Endothelial cell of hepatic sinusoid (primary cell): ENCODE data around the gene SHROOM1.
"Not testable (repeated sequence)": the region's sequence is repeated elsewhere in the genome, so short reads cannot be mapped to it uniquely, and the experiment has no call there.

ENCODE experiments used
- in situ Hi-C: cut with HindIII; loops from 2 replicates; pipeline ENCODE4 v1.10.0; 2017; ENCODE audit warnings: low sequenced_read_pairs

SHROOM1 gene

GRCh38 chr5:132810605-132811004 lies 19.8 kb downstream of the SHROOM1 start:
- in situ Hi-C loops: no loop called here

GRCh38 chr5:132808866-132809265 lies 21.6 kb downstream of the SHROOM1 start:
- in situ Hi-C loops: loop anchor here (5.0 kb wide), 1 partner anchor 57 kb away; no protein-coding TSS in a partner anchor

GRCh38 chr5:132808448-132808847 lies 22.0 kb downstream of the SHROOM1 start:
- in situ Hi-C loops: loop anchor here (5.0 kb wide), 1 partner anchor 56 kb away; no protein-coding TSS in a partner anchor

GRCh38 chr5:132807163-132807838 lies 23.1 kb downstream of the SHROOM1 start:
- in situ Hi-C loops: loop anchor here (5.0 kb wide), 1 partner anchor 55 kb away; no protein-coding TSS in a partner anchor

GRCh38 chr5:132806804-132807162 lies 23.7 kb downstream of the SHROOM1 start:
- in situ Hi-C loops: loop anchor here (5.0 kb wide), 1 partner anchor 54 kb away; no protein-coding TSS in a partner anchor

- in situ Hi-C loops: loop anchor here (5.0 kb wide), 1 partner anchor 54 kb away; no protein-coding TSS in a partner anchor
Observed at GRCh38 chr5:132805872-132806271, 24.6 kb downstream of the SHROOM1 start.

GRCh38 chr5:132804219-132804618 lies 26.2 kb downstream of the SHROOM1 start:
- in situ Hi-C loops: not testable (repeated sequence)

GRCh38 chr5:132802685-132803066 lies 27.8 kb downstream of the SHROOM1 start:
- in situ Hi-C loops: not testable (repeated sequence)

- in situ Hi-C loops: no loop called here
Observed at GRCh38 chr5:132802044-132802684, 28.3 kb downstream of the SHROOM1 start.

- in situ Hi-C loops: no loop called here
Observed at GRCh38 chr5:132800545-132800944, 29.9 kb downstream of the SHROOM1 start.

- in situ Hi-C loops: no loop called here
Observed at GRCh38 chr5:132799392-132799791, 31.1 kb downstream of the SHROOM1 start.

- in situ Hi-C loops: no loop called here
Observed at GRCh38 chr5:132797651-132798050, 32.8 kb downstream of the SHROOM1 start.

GRCh38 chr5:132791026-132791425 lies 39.4 kb downstream of the SHROOM1 start:
- in situ Hi-C loops: no loop called here

- in situ Hi-C loops: no loop called here
Observed at GRCh38 chr5:132790201-132790865, 40.1 kb downstream of the SHROOM1 start.

- in situ Hi-C loops: no loop called here
Observed at GRCh38 chr5:132788990-132789886, 41.2 kb downstream of the SHROOM1 start.

- in situ Hi-C loops: no loop called here
Observed at GRCh38 chr5:132788508-132788907, 41.9 kb downstream of the SHROOM1 start.

- in situ Hi-C loops: no loop called here
Observed at GRCh38 chr5:132787076-132787475, 43.4 kb downstream of the SHROOM1 start.

GRCh38 chr5:132785864-132786263 lies 44.6 kb downstream of the SHROOM1 start:
- in situ Hi-C loops: no loop called here

GRCh38 chr5:132785365-132785764 lies 45.1 kb downstream of the SHROOM1 start:
- in situ Hi-C loops: no loop called here

GRCh38 chr5:132782101-132782500 lies 48.3 kb downstream of the SHROOM1 start:
- in situ Hi-C loops: no loop called here

GRCh38 chr5:132781029-132781428 lies 49.4 kb downstream of the SHROOM1 start:
- in situ Hi-C loops: no loop called here
